ENCODE results near the gene TET3.
A peak's percentile ranks its signal among the peaks of the same experiment; 100 is the strongest.
"Not testable (repeated sequence)": the region's sequence is repeated elsewhere in the genome, so short reads cannot be mapped to it uniquely, and the experiment has no call there.

The TET3 gene

GRCh38 chr2:73984203-73984921 lies at the start of gene TET3:
Gene TET3, plus strand, starts transcription at chr2:73984910. Its CDS starts 1,494 bp downstream, at chr2:73986404.
- DNase-seq (ENCODE audit: low read depth), result no peak

- no peak for DNase-seq (ENCODE audit: low read depth)
These were observed 49.1 kb upstream of the TET3 start for GRCh38 chr2:73935641-73936040.

- DNase-seq (ENCODE audit: low read depth), result no peak
These were observed 47.4 kb upstream of the TET3 start for GRCh38 chr2:73937103-73937885.

GRCh38 chr2:73937899-73938298 lies 46.8 kb upstream of the TET3 start:
- DNase-seq (ENCODE audit: low read depth), result no peak

GRCh38 chr2:73938718-73939352 lies 45.9 kb upstream of the TET3 start:
- peak; percentile 45 for DNase-seq (ENCODE audit: low read depth)

GRCh38 chr2:73939419-73939818 lies 45.3 kb upstream of the TET3 start:
- peak; percentile 57 for DNase-seq (ENCODE audit: low read depth)

GRCh38 chr2:73940066-73940465 lies 44.6 kb upstream of the TET3 start:
- DNase-seq (ENCODE audit: low read depth), result not testable (repeated sequence)

GRCh38 chr2:73942664-73943063 lies 42.0 kb upstream of the TET3 start:
- no peak for DNase-seq (ENCODE audit: low read depth)

- no peak for DNase-seq (ENCODE audit: low read depth)
These were observed 40.0 kb upstream of the TET3 start for GRCh38 chr2:73944714-73945113.

- DNase-seq (ENCODE audit: low read depth), result no peak
These were observed 38.5 kb upstream of the TET3 start for GRCh38 chr2:73946215-73946614.

GRCh38 chr2:73946666-73947065 lies 38.0 kb upstream of the TET3 start:
- no peak for DNase-seq (ENCODE audit: low read depth)

GRCh38 chr2:73947412-73948018 lies 37.2 kb upstream of the TET3 start:
- DNase-seq (ENCODE audit: low read depth), result no peak

- DNase-seq (ENCODE audit: low read depth), result no peak
These were observed 34.9 kb upstream of the TET3 start for GRCh38 chr2:73949802-73950201.

- DNase-seq (ENCODE audit: low read depth), result peak; percentile 57
These were observed 31.9 kb upstream of the TET3 start for GRCh38 chr2:73952499-73953446.

GRCh38 chr2:73956218-73956865 lies 28.4 kb upstream of the TET3 start:
- DNase-seq (ENCODE audit: low read depth), result no peak

GRCh38 chr2:73961274-73961673 lies 23.4 kb upstream of the TET3 start:
- no peak for DNase-seq (ENCODE audit: low read depth)

- no peak for DNase-seq (ENCODE audit: low read depth)
These were observed 22.7 kb upstream of the TET3 start for GRCh38 chr2:73961823-73962615.

GRCh38 chr2:73962798-73963197 lies 21.9 kb upstream of the TET3 start:
- no peak for DNase-seq (ENCODE audit: low read depth)

GRCh38 chr2:73963385-73964120 lies 21.2 kb upstream of the TET3 start:
- no peak for DNase-seq (ENCODE audit: low read depth)

Data from stromal cell of bone marrow (primary cell).